Fibroblast of lung (primary cell): ENCODE measurements around the gene AGBL4. TPM values are rescaled to one million over a fixed set of nuclear protein-coding genes. Genes with fewer than 3 reads are reported as not detected.

Experiments
- DNase-seq, 2 donors: peaks; one replicate each; pipeline versions ENCODE4 v3.0.0 to v3.0.0-alpha.2; 2010; ENCODE audit warnings: low read depth in 2 of 2
- H2AFZ ChIP-seq: 2 replicates; pipeline ENCODE4 v1.5.1; 2012; ENCODE audit warnings: low read length, control low read depth, inconsistent platforms
- H3K27ac ChIP-seq: 2 replicates; pipeline ENCODE4 v1.5.1; 2011; ENCODE audit warnings: low read length, control low read depth; ENCODE audit not compliant: insufficient read depth
- H3K27me3 ChIP-seq: 2 replicates; pipeline ENCODE4 v1.5.1; 2011; ENCODE audit warnings: mild to moderate bottlenecking, low read length; ENCODE audit not compliant: control insufficient read depth, insufficient read depth
- H3K36me3 ChIP-seq: 2 replicates; pipeline ENCODE4 v1.5.1; 2011; ENCODE audit warnings: low read length; ENCODE audit not compliant: control insufficient read depth, insufficient read depth
- H3K4me1 ChIP-seq: 2 replicates; pipeline ENCODE4 v1.5.1; 2011; ENCODE audit warnings: low read length; ENCODE audit not compliant: control insufficient read depth, insufficient read depth; ENCODE audit errors: extremely low read depth
- H3K4me2 ChIP-seq: 2 replicates; pipeline ENCODE4 v1.5.1; 2011; ENCODE audit warnings: low read length, control low read depth; ENCODE audit not compliant: insufficient read depth; ENCODE audit errors: extremely low read depth
- H3K4me3 ChIP-seq, 4 experiments: fragments of 200-600 bp in 1 of 4; sonication (generic) in 1 of 4; replicated peaks in 1 of 4; 2 replicates each; pipeline ENCODE4 v1.5.1; 2011 to 2016; ENCODE audit warnings: low read length in 4 of 4, low read depth in 3 of 4, mild to moderate bottlenecking in 3 of 4, control low read depth in 2 of 4, inconsistent platforms in 1 of 4, mixed read lengths in 1 of 4; ENCODE audit not compliant: insufficient read depth in 1 of 4; ENCODE audit errors: control extremely low read depth in 1 of 4
- H3K79me2 ChIP-seq: 2 replicates; pipeline ENCODE4 v1.5.1; 2012; ENCODE audit warnings: mild to moderate bottlenecking, low read length, inconsistent platforms; ENCODE audit not compliant: control insufficient read depth, insufficient read depth
- H3K9ac ChIP-seq: 2 replicates; pipeline ENCODE4 v1.5.1; 2011; ENCODE audit warnings: mild to moderate bottlenecking, low read length, control low read depth; ENCODE audit not compliant: insufficient read depth
- H3K9me3 ChIP-seq: 2 replicates; pipeline ENCODE4 v1.5.1; 2012; ENCODE audit warnings: low read depth, low read length; ENCODE audit not compliant: control insufficient read depth, insufficient read depth
- H4K20me1 ChIP-seq: 2 replicates; pipeline ENCODE4 v1.5.1; 2011; ENCODE audit warnings: low read length; ENCODE audit not compliant: control insufficient read depth, insufficient read depth; ENCODE audit errors: extremely low read depth
- CTCF ChIP-seq, 2 donors: IDR thresholded peaks in 1 of 2; conservative IDR thresholded peaks in 1 of 2; 1 replicate in 1 of 2; 2 replicates in 1 of 2; pipeline ENCODE4 v1.5.1; 2011 to 2012; ENCODE audit warnings: low read length in 2 of 2, control low read depth in 1 of 2, inconsistent platforms in 1 of 2, low read depth in 1 of 2, mild to moderate bottlenecking in 1 of 2
- EZH2 ChIP-seq: IDR thresholded peaks from 2 replicates; pipeline ENCODE4 v1.5.1; 2012; ENCODE audit warnings: low read length, control low read depth, mild to moderate bottlenecking; ENCODE audit errors: missing control alignments
- polyA plus RNA-seq, 2 donors: library from polyadenylated mRNA; depleted of rRNA in 1 of 2; stranded (reverse) in 1 of 2; unstranded in 1 of 2; fragments of >200 nt; gene quantifications; 2 replicates each; pipeline ENCODE4 v1.2.1, GENCODE V29; 2011 to 2012; ENCODE audit warnings: missing spikeins in 1 of 2
- total RNA-seq: library from RNA; depleted of rRNA; stranded (reverse); fragments of >200 nt; gene quantifications from 2 replicates; pipeline ENCODE4 v1.2.1, GENCODE V29; 2014

AGBL4 gene
- total and polyA plus RNA-seq, 2 donors (not counting 1 experiment from before 2014, with no cell fraction given) = not detected

GRCh38 chr1:48931506-48932192 is 1092.1 kb downstream of the AGBL4 start:
- Histone ChIP-seq H3K4me3 (no peak overlapping the region), H3K27me3 (no peaks in the 10 kb centered on the region), H3K9ac (no peak overlapping the region), H3K36me3 (no peaks in the 10 kb centered on the region), H3K27ac (no peak overlapping the region), H3K4me2 (no peak overlapping the region), H3K4me1 (no peaks in the 10 kb centered on the region), H3K79me2 (no peaks in the 10 kb centered on the region), H2AFZ (no peak overlapping the region), H3K9me3 (no peaks in the 10 kb centered on the region), H4K20me1 (no peaks in the 10 kb centered on the region)
- DNase-seq = peak in 1 of 2 donors; percentile 83
- no peak for TF ChIP-seq CTCF (conservative IDR thresholded peaks at IDR 0.05 in 1 of 2, IDR thresholded peaks at IDR 0.05 in 1 of 2; ENCODE audit: low read depth in 1 of 2, low read length in 2 of 2)
- no peak for TF ChIP-seq EZH2

- no peak overlapping the region for H3K27ac ChIP-seq
- no peak for DNase-seq
- no peak overlapping the region for H3K4me2 ChIP-seq
- H3K9me3 ChIP-seq = no peaks in the 10 kb centered on the region
- H3K27me3 ChIP-seq = no peaks in the 10 kb centered on the region
- H3K36me3 ChIP-seq = no peaks in the 10 kb centered on the region
- H3K4me1 ChIP-seq = no peaks in the 10 kb centered on the region
- H4K20me1 ChIP-seq = no peaks in the 10 kb centered on the region
- H2AFZ ChIP-seq = no peak overlapping the region
- no peak overlapping the region for H3K9ac ChIP-seq
- TF ChIP-seq CTCF (conservative IDR thresholded peaks at IDR 0.05 in 1 of 2, IDR thresholded peaks at IDR 0.05 in 1 of 2; ENCODE audit: low read depth in 1 of 2, low read length in 2 of 2) (no peak), EZH2 (no peak)
- H3K4me3 ChIP-seq = no peak overlapping the region
- H3K79me2 ChIP-seq = no peaks in the 10 kb centered on the region
Measured at GRCh38 chr1:48930011-48930410, 1093.7 kb downstream of the AGBL4 start.

GRCh38 chr1:48924099-48924498 is 1099.7 kb downstream of the AGBL4 start:
- TF ChIP-seq EZH2 (no peak), CTCF (conservative IDR thresholded peaks at IDR 0.05 in 1 of 2, IDR thresholded peaks at IDR 0.05 in 1 of 2; ENCODE audit: low read depth in 1 of 2, low read length in 2 of 2) (no peak)
- no peak overlapping the region for H3K9ac ChIP-seq
- no peak overlapping the region for H3K27ac ChIP-seq
- H3K4me3 ChIP-seq = no peak overlapping the region
- no peaks in the 10 kb centered on the region for H3K4me1 ChIP-seq
- H3K79me2 ChIP-seq = no peaks in the 10 kb centered on the region
- DNase-seq = no peak
- H4K20me1 ChIP-seq = no peaks in the 10 kb centered on the region
- H3K27me3 ChIP-seq = no peaks in the 10 kb centered on the region
- H3K4me2 ChIP-seq = no peak overlapping the region
- H2AFZ ChIP-seq = no peak overlapping the region
- H3K36me3 ChIP-seq = no peaks in the 10 kb centered on the region
- H3K9me3 ChIP-seq = no peaks in the 10 kb centered on the region
